HG02852 (cell line): ENCODE results near the gene GLE1.

Source experiments
- ATAC-seq: cut with Tn5 transposase; IDR thresholded peaks from one replicate; pipeline ENCODE4 v1.9.1; 2021; ENCODE audit warnings: mild to moderate bottlenecking, moderate library complexity; ENCODE audit not compliant: unreplicated experiment

The GLE1 gene

DNA sequence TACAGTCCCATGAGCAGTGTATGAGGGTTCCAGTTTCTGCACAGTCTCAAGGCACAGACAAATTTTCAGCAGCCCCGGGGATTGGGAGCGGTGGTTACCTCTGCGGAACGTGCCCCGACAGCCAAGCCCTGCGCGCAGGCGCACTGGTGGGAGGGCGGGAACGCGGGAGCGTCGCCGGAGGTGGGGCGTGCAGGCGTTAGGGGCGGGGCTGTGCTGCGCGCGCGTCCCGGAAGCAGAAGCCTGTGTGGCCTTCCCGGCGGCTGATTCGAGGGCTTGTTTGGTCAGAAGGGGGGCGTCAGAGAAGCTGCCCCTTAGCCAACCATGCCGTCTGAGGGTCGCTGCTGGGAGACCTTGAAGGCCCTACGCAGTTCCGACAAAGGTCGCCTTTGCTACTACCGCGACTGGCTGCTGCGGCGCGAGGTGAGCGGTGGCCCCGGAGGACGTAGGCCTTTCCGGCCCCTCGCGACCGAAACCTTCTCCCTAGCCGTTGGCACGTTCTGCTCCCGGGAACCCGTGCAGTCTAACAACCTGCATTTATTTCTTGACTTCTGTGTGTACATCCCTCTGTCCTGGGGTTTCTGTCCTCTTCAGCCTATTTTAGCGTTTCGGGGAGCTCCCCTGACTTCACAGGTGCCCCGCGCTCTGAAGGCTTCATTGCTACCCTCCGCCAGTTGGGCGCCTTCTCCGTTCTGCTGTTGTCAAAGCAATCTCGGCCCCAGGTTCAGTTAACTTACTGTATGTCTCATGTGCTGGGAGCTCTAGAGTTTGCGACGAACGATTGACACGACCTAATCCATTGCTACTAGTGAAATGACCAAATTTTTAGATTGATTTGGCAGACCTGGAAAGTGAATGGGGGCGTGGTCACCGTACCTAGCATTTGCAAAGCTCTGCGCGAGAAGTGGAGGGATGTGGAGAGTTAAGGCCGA lies at the start of gene GLE1:
Gene GLE1, plus strand, starts transcription at position 235 of the 929 bp plus-strand sequence. Its CDS starts 87 bp downstream, at position 322.
- ATAC-seq, result peak; percentile 87

- no peak for ATAC-seq
These were observed 49.5 kb upstream of the GLE1 start for GRCh38 chr9:128454991-128455390.

- peak; percentile 88 for ATAC-seq
These were observed 48.5 kb upstream of the GLE1 start, which contains the start of gene ODF2 for GRCh38 chr9:128455849-128456612. Gene ODF2 (plus strand): TSS chr9:128456006. CDS start chr9:128456092, 86 bp downstream.

- ATAC-seq, result peak; percentile 56
These were observed 47.9 kb upstream of the GLE1 start for GRCh38 chr9:128456613-128457061.

- no peak for ATAC-seq
These were observed 47.3 kb upstream of the GLE1 start for GRCh38 chr9:128457207-128457606.

- no peak for ATAC-seq
These were observed 45.5 kb upstream of the GLE1 start for GRCh38 chr9:128459011-128459410.

GRCh38 chr9:128469070-128469469 lies 35.4 kb upstream of the GLE1 start:
- ATAC-seq, result no peak

GRCh38 chr9:128470560-128470959 lies 34.0 kb upstream of the GLE1 start:
- ATAC-seq, result no peak

DNA sequence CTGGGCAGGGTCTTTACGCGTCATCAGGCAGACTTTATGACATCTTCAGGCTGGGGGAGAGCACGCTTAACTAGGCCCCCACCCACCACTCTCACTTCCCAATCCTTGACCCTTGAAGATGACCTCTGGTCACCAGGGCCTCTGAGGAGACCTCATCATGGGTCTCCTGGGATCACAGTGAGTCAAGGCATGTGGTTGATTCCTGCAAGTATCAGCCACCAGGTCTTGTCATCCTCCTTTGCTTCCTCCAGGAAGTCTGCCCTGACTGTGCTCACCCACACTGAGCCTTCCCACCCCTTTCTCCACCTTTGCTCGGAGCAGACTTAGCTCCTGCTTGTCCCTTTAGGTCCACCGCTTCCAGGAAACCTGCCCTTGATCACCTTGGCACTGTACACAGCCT lies 31.4 kb upstream of the GLE1 start:
- ATAC-seq, result no peak

GRCh38 chr9:128475867-128476266 lies 28.7 kb upstream of the GLE1 start:
- ATAC-seq, result no peak

- no peak for ATAC-seq
These were observed 25.3 kb upstream of the GLE1 start for GRCh38 chr9:128479262-128479661.

DNA sequence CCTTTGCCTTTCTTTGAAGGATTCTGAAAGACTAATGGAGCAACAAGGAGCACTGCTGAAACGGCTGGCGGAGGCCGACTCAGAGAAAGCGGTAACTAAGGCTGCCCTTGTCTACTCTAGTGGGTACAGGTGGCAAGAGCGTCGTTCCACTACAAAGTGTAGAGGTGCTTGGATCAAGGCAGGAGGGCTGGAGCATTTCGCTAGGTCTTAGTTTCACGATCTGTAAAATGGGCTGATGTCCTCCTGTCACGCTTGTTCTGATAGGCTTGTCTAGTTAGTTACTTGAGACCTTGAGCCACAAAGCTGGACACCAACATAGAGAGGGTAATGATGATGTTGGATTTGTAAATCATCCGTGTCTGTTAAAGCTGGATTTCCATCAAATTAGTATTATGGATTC lies 23.0 kb upstream of the GLE1 start:
- no peak for ATAC-seq

- ATAC-seq, result no peak
These were observed 22.3 kb upstream of the GLE1 start for GRCh38 chr9:128482186-128482585.

DNA sequence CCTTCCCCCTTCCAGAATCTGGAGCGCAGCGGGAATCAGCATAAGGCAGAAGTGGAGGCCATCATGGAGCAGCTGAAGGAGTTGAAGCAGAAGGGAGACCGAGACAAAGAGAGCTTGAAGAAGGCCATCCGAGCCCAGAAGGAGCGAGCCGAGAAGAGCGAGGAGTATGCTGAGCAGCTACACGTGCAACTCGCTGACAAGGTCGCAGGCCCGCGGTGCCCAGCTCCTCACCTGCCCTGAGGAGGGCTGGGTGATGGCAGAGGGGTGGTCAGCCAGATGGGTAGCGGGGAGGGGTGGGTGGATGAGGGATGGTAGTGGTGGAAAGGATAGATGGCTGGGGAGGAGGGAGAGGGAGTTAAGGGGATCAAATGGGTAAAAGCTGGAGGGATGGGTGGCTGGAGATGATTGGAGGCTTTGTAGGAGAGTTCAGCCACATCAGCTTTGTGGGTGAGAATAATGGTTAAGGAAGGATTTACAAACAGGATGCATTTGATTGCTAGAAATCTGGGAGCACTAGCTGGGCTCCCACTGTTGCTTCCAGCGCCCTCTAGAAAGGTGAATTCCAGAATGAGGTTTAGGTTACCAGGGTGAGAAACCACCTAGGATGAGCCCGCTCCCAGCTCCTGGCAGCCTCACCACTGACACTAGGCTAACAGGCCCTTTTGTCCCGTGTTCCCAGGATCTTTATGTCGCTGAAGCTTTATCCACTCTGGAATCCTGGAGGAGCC lies 19.7 kb upstream of the GLE1 start:
- ATAC-seq, result no peak

DNA sequence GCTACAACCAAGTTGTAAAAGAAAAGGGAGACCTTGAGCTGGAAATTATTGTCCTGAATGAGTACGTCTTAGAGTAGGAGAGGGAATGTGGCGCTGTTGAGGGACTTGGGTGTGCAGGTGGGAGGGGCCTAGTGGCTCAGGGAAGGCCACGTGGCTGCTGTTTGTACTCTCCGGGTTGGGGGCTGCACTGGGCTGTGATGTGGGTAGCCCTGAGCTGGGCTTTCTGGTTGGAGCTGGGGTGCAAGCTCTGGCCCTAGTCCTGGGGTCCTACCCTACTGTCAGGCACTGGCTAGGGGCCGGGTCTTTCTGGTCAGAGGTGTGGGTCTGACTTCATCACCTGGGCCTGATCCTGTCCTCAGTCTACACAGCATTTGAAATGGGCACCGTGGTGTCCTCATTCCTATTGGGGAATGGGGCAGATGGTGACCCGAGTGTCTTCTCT lies 19.1 kb upstream of the GLE1 start:
- no peak for ATAC-seq

GRCh38 chr9:128486201-128486600 lies 18.3 kb upstream of the GLE1 start:
- no peak for ATAC-seq

DNA sequence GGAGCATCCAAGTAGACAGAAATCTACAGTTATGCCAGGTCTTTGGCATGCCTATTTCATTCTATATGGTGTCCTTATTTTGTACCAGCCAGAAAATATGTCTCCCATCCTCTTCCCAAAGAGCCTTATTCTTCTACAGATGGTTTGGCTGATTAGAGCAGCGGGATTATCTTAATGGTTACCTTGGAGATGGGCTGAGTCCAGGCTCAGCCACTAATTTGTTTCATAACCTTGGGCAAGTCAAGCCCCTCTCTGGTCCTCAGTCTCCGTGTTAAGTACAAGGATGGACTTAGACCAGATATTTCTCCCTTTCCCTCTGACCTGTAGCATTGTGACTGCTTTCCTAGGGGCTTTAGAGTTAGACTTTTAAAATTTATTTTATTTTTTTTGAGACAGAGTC lies 11.1 kb upstream of the GLE1 start:
- ATAC-seq, result no peak

DNA sequence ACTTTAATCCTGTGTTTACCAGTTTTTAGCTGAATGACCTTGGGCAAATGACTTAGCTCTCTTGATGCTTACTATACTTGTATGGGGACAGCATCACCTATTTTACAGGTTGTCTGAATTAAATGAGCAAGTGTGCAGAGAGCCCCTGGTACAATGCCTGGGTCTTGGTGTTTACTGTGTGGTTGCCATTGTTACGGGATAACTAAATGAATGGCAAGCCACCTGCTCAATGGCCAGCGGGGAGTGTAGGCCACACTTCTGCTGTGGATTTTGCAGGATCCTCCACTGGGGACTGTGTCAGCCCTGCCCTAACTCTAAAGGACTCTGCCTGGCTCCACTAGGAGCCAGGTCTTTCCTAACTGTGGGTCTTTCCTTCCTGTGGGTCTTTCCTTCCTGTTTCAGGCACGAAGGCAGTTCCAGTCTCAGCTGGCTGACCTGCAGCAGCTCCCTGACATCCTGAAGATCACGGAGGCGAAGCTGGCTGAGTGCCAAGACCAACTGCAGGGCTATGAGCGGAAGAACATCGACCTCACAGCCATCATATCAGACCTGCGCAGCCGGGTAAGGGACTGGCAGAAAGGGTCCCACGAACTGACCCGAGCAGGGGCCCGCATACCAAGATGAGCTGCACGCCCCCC lies 10.3 kb upstream of the GLE1 start:
- no peak for ATAC-seq

GRCh38 chr9:128494746-128495129 lies 9.8 kb upstream of the GLE1 start:
- ATAC-seq, result no peak

- ATAC-seq, result no peak
These were observed 9.2 kb upstream of the GLE1 start for GRCh38 chr9:128495296-128495695.
